HepG2 (cell line): ENCODE results near the gene PPP3R1. TPM values are rescaled to one million over a fixed set of nuclear protein-coding genes. Genes with fewer than 3 reads are reported as not detected.

ENCODE experiments used
- ELK4 ChIP-seq: sonication (generic); formaldehyde crosslinking; IDR thresholded peaks from 2 replicates; pipeline ENCODE4 v1.9.0; 2021; ENCODE audit warnings: missing genetic modification reagents, borderline replicate concordance
- ETV5 ChIP-seq: IDR thresholded peaks from 2 replicates; pipeline ENCODE4 v1.6.1; 2018; ENCODE audit warnings: missing biosample characterization, missing genetic modification reagents, inconsistent platforms, borderline replicate concordance
- KDM5A ChIP-seq: fragments of 200-600 bp; sonication (generic); IDR thresholded peaks from 2 replicates; pipeline ENCODE4 v1.7.0; 2018; ENCODE audit warnings: antibody characterized with exemption, mild to moderate bottlenecking, low read length, borderline replicate concordance
- SOX6 ChIP-seq, 2 experiments: fragments of 450-650 bp in 1 of 2; sonication (generic) in 1 of 2; formaldehyde crosslinking in 1 of 2; IDR thresholded peaks; 2 replicates each; pipeline versions ENCODE4 v1.4.0 to v1.6.1; 2017 to 2020; ENCODE audit warnings: antibody characterized with exemption in 1 of 2, mild to moderate bottlenecking in 1 of 2, missing genetic modification reagents in 1 of 2
- TRAFD1 ChIP-seq: sonication (generic); formaldehyde crosslinking; IDR thresholded peaks from 2 replicates; pipeline ENCODE4 v1.5.1; 2020; ENCODE audit warnings: missing genetic modification reagents, mild to moderate bottlenecking, borderline replicate concordance
- ZNF142 ChIP-seq: sonication (generic); formaldehyde crosslinking; IDR thresholded peaks from 2 replicates; pipeline ENCODE4 v1.4.0; 2020; ENCODE audit warnings: missing genetic modification reagents
- ZNF256 ChIP-seq: sonication (generic); formaldehyde crosslinking; conservative IDR thresholded peaks from 2 replicates; pipeline ENCODE4 v1.4.0; 2020; ENCODE audit warnings: missing genetic modification reagents
- polyA plus RNA-seq, 8 experiments: library from polyadenylated mRNA; depleted of rRNA in 3 of 8; stranded (reverse) in 7 of 8; unstranded in 1 of 8; fragments of >200 nt; fragmentation: Illumina TruSeq in 4 of 8; extraction: Trizol in 4 of 8; gene quantifications; 2 replicates each; pipeline versions ENCODE4 v1.2.1 to v1.2.3, GENCODE V29; 2011 to 2016; ENCODE audit warnings: low read depth in 4 of 8, missing spikeins in 1 of 8, mixed read lengths in 1 of 8; ENCODE audit not compliant: insufficient read depth in 1 of 8
- total RNA-seq, 5 experiments: library from RNA; depleted of rRNA; stranded (reverse); fragments of >200 nt; fragmentation: Illumina TruSeq; extraction: Trizol; gene quantifications; 2 replicates each; pipeline ENCODE4 v1.2.3, GENCODE V29; 2016; ENCODE audit warnings: low read depth in 1 of 5

PPP3R1 gene
- total and polyA plus RNA-seq, 2 of the 13 experiments (the other 11 are each of a cell fraction or from before 2014, with no cell fraction given) = 11.6 to 25.7 TPM

- no peak for TF ChIP-seq KDM5A
- TF ChIP-seq ELK4 (CRISPR knock-in tag) = no peak
- no peak for TF ChIP-seq ZNF256 (CRISPR knock-in tag)
- no peak for TF ChIP-seq TRAFD1
- no peak for TF ChIP-seq ZNF142 (CRISPR knock-in tag)
- no peak for TF ChIP-seq ETV5
- no peak for TF ChIP-seq SOX6 (IDR thresholded peaks at IDR 0.05)
- TF ChIP-seq SOX6 (CRISPR knock-in tag; IDR thresholded peaks at IDR 0.05) = no peak
Measured at GRCh38 chr2:68251855-68252399, 405 bp downstream of the PPP3R1 start (continued).
